LNCAP (cell line): ENCODE measurements around the gene DHX38.

Source experiments
- TF ChIP-seq, protein P1 (sequence below): fragments of 450-650 bp; IDR thresholded peaks from 2 replicates; pipeline ENCODE4 v1.5.1; 2017; ENCODE audit warnings: mild to moderate bottlenecking

DHX38 gene

GRCh38 chr16:72138064-72138572 lies 44.5 kb downstream of the DHX38 start:
- TF ChIP-seq, protein P1, sequence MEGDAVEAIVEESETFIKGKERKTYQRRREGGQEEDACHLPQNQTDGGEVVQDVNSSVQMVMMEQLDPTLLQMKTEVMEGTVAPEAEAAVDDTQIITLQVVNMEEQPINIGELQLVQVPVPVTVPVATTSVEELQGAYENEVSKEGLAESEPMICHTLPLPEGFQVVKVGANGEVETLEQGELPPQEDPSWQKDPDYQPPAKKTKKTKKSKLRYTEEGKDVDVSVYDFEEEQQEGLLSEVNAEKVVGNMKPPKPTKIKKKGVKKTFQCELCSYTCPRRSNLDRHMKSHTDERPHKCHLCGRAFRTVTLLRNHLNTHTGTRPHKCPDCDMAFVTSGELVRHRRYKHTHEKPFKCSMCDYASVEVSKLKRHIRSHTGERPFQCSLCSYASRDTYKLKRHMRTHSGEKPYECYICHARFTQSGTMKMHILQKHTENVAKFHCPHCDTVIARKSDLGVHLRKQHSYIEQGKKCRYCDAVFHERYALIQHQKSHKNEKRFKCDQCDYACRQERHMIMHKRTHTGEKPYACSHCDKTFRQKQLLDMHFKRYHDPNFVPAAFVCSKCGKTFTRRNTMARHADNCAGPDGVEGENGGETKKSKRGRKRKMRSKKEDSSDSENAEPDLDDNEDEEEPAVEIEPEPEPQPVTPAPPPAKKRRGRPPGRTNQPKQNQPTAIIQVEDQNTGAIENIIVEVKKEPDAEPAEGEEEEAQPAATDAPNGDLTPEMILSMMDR, result no peak

- TF ChIP-seq, protein P1, result no peak
Observed at GRCh38 chr16:72139908-72140307, 46.3 kb downstream of the DHX38 start.

DNA sequence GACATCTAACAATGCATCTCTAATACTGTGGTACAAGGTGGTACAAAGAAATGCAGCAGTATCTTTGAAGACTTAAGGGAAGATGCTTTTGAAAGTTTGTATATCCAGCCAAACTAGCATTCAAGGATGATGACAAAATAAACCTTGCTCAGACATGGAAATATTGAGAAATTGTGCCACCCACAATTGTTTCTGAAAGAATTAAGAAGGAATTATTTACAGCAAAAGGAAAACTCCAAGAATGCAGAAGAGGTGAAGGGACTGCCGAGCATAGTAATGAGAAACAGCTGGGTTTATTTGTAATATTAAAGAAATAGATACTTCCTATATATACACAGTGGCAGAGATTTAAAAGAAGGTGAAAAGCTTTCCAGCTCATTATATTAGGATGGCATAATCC lies 48.8 kb downstream of the DHX38 start:
- TF ChIP-seq, protein P1, result no peak

- TF ChIP-seq, protein P1, result no peak
Observed at GRCh38 chr16:72149676-72150464, 56.2 kb downstream of the DHX38 start.

GRCh38 chr16:72159386-72159785 lies 65.7 kb downstream of the DHX38 start:
- TF ChIP-seq, protein P1, result no peak

DNA sequence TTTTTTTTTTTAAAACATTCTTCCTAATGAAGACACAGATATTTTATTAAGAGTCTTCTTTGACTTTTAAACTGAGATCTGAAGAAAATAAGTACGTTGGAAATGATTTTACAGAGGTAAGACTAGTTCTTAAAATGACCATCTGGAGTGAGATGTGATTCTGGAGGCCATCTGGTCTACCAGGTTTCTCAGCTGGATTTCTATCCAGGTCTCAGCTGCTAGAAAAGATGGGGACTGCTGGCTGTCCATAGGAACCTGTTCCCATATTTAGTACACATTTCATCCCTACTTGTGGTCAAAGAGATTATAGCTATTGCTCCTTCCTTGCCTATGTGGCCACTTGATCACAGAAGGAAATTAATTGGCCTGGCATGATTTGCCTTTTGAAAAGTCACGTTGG lies 66.2 kb downstream of the DHX38 start:
- TF ChIP-seq, protein P1, result no peak

DNA sequence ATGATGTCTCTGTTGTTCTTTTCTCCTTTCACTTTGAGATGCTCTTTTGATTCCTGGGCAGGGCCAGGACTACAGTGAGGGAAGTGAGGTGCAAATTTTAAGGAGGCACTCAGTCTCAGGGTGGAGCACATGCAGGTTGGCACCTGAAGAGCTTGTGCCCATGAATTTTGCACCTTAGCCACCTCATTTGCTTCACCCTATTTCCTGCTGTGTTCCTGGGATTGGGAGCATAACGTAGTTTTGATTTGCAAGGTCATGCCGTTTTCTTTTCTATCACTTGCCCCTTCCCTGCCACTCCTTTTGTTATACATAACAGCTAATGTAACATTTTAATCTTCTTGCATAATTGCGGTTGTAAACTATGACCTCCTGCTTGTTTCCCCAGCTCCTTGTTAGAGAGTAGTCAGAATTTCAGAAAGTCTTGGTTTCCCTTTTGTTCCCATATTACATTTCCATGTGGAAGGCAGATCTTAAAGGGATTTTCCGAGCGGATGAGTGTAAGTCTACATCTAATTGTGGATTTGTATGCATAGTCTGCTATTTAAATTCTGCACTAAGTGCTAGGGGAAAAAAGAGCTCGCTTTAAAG lies 68.6 kb downstream of the DHX38 start:
- TF ChIP-seq, protein P1, result no peak
